Hepatic stellate cell (primary cell): Measurements from ENCODE around the gene PWWP2B.

ENCODE experiments used
- DNase-seq: peaks from one replicate; pipeline ENCODE4 v3.0.0; 2011; ENCODE audit warnings: low spot score

The PWWP2B gene

DNA sequence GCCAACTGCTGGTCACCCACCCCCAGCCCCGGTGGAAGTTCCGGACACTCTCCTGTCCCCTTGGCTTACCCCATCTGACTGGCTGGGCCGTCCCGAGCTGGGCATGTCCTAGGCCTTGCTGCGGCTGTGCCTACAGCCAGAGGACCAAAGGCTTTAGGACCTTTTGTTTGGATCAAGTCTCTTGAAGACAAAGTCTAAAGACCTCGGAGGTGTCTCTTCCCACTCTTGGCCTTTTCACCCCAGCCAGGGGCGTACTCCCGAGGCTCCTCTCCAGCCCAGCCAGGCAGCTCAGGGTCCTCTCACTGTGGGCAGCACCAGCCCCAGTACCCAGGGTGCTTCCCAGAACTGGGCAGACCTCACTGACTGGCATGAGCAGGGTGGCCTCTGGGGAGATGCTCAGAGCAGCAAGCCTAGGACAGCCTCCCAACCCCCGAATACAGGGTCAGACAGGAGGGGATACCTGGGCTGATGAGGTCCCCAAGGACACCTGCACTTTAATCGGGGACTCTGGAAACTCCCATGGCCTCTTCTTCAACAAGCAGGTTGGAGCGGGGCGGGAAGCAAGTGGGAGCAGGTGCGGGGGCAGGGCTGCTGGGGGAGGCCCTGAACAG lies 2.7 kb upstream of the PWWP2B start:
- DNase-seq = no peak

DNA sequence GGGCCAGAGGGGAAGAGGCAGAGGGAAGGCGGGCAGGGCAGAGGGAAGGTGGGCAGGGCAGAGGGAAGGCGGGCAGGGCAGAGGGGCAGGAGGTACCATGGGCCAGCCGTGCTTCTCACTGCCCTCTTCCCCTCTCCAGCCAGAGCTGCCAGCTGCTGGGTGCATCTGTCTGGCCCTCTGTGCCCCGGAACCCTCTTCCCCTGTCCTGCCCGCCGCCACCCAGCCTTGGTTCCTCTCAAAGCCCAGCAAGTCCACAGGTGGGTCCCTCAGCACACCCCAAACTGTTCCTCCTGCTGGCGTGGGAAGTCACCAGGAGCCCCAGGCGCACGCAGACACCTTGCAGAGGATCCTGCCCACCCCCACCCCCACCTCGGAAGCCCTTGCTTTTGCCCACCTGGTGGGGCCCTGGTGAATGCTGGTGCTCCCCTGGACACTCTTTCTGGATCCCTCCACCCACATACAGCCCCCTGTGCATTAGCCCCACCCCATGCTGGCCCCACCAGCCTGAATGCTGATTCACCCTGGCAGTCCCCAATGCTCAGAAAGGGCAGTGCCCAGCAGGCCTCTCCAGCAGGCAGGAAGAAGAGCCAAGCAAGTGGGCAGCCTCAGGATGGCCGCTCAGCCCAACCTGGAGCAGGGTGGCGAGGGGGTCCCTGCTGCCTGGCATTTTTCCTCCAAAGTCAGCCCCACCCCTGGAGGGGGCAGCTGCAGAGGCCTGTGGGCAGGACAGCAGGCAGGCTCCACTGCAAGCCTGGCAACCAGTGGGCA lies 1.9 kb upstream of the PWWP2B start:
- DNase-seq = no peak

- no peak for DNase-seq
These were observed 1.1 kb upstream of the PWWP2B start for GRCh38 chr10:132395704-132396493.

- DNase-seq = peak; percentile 89
These were observed 435 bp upstream of the PWWP2B start for GRCh38 chr10:132396494-132397035.

GRCh38 chr10:132397671-132398565 lies 918 bp downstream of the PWWP2B start:
- peak; percentile 78 for DNase-seq

- no peak for DNase-seq
These were observed 1.6 kb downstream of the PWWP2B start for GRCh38 chr10:132398566-132398991.

DNA sequence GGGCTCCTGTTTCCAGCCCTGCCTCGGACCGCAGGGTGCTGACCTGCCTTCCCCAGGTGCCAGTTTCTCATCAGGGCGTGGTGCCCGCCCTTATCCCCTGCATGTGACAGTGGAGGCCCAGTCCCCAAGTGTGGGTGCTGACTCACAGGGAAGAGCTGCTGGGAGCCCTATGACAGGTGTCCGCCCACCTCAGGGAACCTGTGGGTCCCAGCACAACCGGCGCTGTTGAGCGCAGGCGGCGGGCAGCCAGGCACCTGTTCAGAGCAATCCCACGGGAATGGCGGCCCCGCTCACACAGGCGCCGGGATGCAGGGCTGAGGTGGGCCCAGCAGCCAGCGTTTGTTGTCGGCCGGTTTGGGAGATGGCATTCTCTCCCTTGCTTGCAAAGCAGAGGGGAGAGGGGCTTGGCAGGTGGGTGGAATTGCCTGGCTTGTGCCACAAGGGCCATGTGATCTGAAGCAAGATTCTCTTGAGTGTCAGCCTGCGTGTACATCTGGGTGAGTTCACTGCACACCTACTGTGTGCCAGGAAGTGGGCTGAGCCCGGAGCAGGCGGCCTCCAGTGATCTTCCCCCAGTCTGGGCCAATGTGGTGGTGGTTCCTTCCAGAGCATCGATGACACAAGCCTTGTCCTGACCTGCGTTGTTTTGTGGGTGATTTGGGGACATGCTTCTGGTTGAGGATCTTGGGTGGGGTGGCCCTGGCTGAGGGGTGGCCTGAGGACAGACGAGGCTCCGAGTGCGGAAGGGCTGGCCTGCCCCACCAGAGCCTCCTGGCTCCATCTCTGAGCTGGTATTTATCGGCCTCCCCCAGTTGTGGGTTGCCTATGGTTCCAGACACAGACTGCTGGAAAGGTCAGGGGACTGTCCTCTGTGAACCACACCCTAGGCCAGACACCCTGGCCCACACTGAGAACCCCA lies 2.4 kb downstream of the PWWP2B start:
- DNase-seq = no peak

GRCh38 chr10:132400041-132400546 lies 3.1 kb downstream of the PWWP2B start:
- DNase-seq = no peak

DNA sequence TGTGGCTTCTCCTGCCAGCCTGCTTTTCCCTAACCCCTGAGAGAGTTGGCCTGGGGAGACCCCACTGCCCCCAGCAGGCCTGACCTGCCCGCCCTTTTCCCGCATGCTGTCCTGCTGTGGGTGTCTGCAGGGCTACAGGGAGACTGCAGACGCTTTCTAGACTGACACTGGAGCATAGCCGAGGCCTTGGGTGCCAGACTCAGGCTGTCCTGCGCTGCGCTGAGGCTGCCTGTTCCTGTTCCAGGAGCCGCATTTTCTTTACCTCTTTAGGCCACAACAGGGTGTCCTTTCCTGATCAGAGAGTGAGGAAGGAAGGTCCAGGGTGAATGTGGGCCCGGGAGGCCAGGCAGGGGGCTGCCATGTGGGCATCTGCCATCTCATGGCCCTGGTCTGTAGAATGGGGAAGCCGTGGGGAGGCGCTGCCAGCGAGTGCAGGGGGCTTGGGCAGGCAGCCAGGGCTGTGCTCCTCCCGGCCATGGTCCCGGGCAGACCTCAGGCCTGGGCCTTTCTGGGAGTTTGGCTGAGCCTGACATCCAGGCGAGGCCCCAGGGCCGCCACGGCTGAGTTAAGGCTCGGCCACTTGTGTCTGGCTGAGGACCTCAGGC lies 3.6 kb downstream of the PWWP2B start:
- DNase-seq = no peak

DNA sequence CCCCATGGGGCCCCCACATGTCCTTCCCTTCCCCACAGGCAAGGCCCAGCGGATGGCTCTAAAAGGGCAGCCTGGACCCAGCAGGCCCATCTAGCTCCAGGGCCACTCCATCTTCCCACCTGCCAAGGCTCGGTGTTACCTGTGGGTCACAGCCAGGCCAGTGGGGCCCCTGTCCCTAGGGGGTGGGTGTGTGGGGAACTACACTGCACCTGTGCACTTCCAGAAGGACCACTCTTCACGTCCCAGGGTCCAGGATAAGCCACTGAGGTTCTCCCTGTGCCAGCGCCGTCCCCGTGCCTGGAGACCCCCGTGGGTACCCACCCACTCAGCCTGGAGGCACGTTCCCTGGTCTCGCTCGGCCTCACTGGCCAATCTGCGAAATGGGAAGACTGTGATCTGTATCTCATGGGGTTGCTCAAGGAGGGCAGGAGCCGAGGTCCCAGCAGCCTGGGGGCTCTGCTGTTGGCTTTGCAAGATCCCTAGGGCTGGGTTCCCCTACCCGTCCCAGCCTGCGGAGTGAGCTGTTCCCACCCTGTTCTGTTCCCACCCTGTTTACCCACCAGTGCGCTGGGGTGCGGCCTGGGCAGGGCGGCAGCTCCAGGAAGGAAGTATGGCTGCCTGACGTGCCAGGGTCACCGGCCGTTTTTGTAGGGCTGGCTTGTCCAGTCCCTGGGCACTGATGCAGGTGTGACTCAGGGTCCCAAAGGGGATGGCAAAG lies 4.6 kb downstream of the PWWP2B start:
- DNase-seq = no peak

- DNase-seq = no peak
These were observed 5.8 kb downstream of the PWWP2B start for GRCh38 chr10:132402781-132403241.

- DNase-seq = no peak
These were observed 6.6 kb downstream of the PWWP2B start for GRCh38 chr10:132403511-132404168.

DNA sequence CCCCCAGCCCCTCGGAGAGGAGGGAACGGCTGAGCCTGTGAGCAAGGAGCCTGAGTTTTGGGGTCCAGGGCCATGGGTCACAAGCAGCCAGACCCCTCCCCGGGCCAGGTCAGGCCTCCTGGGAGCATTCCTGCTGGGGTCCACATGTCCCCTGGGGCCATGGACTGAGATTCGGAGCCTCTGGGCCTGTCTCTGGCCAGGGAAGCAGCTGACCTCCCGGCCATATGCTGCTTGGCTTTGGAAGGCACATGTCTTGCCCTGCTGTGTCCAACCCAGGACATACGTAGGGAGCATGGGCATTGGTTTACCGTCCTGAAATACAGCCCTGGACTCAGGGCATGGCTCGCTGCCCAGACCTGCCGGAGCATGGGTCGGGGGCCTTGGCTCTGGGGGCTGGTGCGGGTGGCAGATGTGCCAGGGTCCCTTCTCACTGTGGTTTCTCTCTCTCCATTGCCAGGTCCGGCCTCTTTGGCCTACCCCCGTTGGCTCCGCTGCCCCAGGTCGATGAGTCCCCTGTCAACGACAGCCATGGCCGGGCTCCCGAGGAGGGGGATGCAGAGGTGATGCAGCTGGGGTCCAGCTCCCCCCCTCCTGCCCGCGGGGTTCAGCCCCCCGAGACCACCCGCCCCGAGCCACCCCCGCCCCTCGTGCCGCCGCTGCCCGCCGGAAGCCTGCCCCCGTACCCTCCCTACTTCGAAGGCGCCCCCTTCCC lies 7.3 kb downstream of the PWWP2B start:
- DNase-seq = no peak

- DNase-seq = no peak
These were observed 8.0 kb downstream of the PWWP2B start for GRCh38 chr10:132404911-132405462.

- DNase-seq = no peak
These were observed 8.5 kb downstream of the PWWP2B start for GRCh38 chr10:132405463-132405991.

DNA sequence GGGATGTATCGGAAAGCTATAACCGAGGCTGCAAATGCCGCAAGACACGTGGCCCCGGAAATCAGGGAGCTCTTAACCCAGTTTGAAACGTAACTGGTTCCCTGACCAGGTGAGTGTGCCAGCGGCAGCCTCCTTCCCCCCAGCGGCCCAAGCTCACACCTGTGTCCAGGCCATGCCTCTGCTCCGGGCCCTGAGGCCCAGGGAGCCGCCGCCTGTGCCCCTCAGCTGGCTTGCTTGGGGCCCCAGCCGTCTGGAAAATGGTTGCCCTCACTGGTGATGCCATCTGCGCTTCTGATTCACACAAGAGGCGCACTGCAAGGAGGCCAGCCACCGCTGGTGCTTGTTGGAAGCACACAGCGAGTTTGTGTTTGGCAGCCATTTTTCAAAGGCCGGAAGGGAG lies 9.2 kb downstream of the PWWP2B start:
- DNase-seq = no peak

GRCh38 chr10:132406750-132407149 lies 9.8 kb downstream of the PWWP2B start:
- no peak for DNase-seq
